SJSA1 (cell line): ENCODE data around the gene FAAP100. TPM values are rescaled to one million over a fixed set of nuclear protein-coding genes. Genes with fewer than 3 reads are reported as not detected.

Source experiments
- DNase-seq, 2 experiments: peaks; one replicate each; pipeline ENCODE4 v3.0.0-alpha.2; 2015 to 2020; ENCODE audit warnings: low spot score in 2 of 2, low read depth in 1 of 2
- H3K27ac ChIP-seq: fragments of 250-450 bp; sonication (Bioruptor Pico); 2 replicates; pipeline ENCODE4 v1.5.1; 2020; ENCODE audit warnings: mild to moderate bottlenecking, moderate library complexity
- H3K27me3 ChIP-seq: fragments of 250-450 bp; sonication (Bioruptor Pico); replicated peaks from 2 replicates; pipeline ENCODE4 v1.5.1; 2020; ENCODE audit warnings: mild to moderate bottlenecking, moderate library complexity
- H3K36me3 ChIP-seq: fragments of 250-450 bp; sonication (Bioruptor Pico); 2 replicates; pipeline ENCODE4 v1.5.1; 2020; ENCODE audit warnings: mild to moderate bottlenecking
- H3K4me1 ChIP-seq: fragments of 250-450 bp; sonication (Bioruptor Pico); replicated peaks from 2 replicates; pipeline ENCODE4 v1.6.1; 2021; ENCODE audit warnings: mild to moderate bottlenecking
- H3K4me3 ChIP-seq: fragments of 250-450 bp; sonication (Bioruptor Pico); 2 replicates; pipeline ENCODE4 v1.5.1; 2020; ENCODE audit warnings: mild to moderate bottlenecking
- H3K9me3 ChIP-seq: fragments of 250-450 bp; sonication (Bioruptor Pico); replicated peaks from 2 replicates; pipeline ENCODE4 v1.5.1; 2020; ENCODE audit warnings: mild to moderate bottlenecking
- total RNA-seq: library from RNA; depleted of rRNA; stranded (reverse); fragments of >200 nt; shearing (Covaris generic); gene quantifications from 2 replicates; pipeline ENCODE4 v1.2.3, GENCODE V29; 2014

The FAAP100 gene
- total RNA-seq, 1 experiment from 2014 or later = 28.1 TPM

GRCh38 chr17:81556175-81556691, 4.1 kb upstream of the FAAP100 start:
- peaks cover 58% of the 10 kb centered on the region for H3K4me1 ChIP-seq
- H3K4me3 ChIP-seq = no peak overlapping the region
- no peak overlapping the region for H3K27ac ChIP-seq
- H3K27me3 ChIP-seq = no peaks in the 10 kb centered on the region
- H3K9me3 ChIP-seq = peaks cover 10% of the 10 kb centered on the region; the same call in 1 of the 2 replicates
- no peak for DNase-seq
- peaks cover 69% of the 10 kb centered on the region for H3K36me3 ChIP-seq

GRCh38 chr17:81553616-81554181, 1.5 kb upstream of the FAAP100 start:
- Histone ChIP-seq H3K36me3 (peaks cover 66% of the 10 kb centered on the region), H3K27me3 (no peaks in the 10 kb centered on the region), H3K9me3 (peaks cover 10% of the 10 kb centered on the region; the same call in 1 of the 2 replicates), H3K4me3 (no peak overlapping the region), H3K4me1 (peaks cover 47% of the 10 kb centered on the region), H3K27ac (no peak overlapping the region)
- peak; percentile 69 to 80 for DNase-seq

GRCh38 chr17:81553018-81553615, 964 bp upstream of the FAAP100 start:
- Histone ChIP-seq H3K4me1 (peaks cover 47% of the 10 kb centered on the region), H3K36me3 (peaks cover 66% of the 10 kb centered on the region), H3K4me3 (peak overlapping the region; percentile 89), H3K9me3 (peaks cover 10% of the 10 kb centered on the region; the same call in 1 of the 2 replicates), H3K27ac (no peak overlapping the region), H3K27me3 (no peaks in the 10 kb centered on the region)
- DNase-seq = peak in 1 of 2 experiments; percentile 83

DNA sequence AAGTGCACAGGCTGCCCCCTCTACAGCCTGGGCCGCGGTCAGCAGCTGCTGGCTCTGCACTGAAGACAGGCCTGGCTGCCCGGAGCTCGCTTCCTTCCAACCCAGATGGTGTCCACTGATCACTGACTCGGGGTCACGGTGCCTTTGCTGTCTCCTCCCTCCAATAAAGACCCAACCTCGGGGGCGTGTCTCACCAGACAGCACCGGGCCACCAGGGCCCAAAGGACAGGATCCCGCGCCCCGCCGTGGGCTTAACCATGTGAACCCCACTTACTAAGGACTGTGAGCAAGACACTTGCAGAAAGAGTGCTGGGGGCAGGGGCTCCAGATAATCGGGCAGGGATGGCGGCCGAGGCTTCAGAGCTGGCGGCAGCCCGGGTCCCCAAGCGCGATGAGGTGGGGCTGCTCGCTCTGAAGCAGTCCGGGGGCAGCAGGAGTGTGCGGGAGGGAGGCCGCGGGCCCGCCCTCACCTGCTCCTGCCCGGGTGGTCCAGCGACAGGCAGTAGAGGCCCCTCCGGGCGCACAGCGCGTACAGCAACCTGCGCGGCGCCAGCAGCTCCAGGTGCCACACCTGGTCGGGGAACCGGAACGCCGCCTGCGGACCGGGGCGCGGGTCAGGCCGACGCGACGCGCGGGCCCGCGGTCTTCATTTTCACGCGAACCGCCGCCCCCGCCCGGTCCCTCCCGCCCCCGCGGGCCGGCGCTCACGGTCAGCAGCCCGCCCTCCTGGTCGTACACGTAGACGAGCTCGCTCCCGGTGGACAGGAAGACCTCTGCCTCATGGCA, 502 bp downstream of the FAAP100 start:
- Histone ChIP-seq H3K36me3 (peaks cover 66% of the 10 kb centered on the region), H3K4me3 (peak overlapping the region; percentile 89), H3K27ac (peak overlapping the region; percentile 16; the same call in 1 of the 2 replicates), H3K4me1 (peaks cover 39% of the 10 kb centered on the region), H3K9me3 (peaks cover 10% of the 10 kb centered on the region; the same call in 1 of the 2 replicates), H3K27me3 (no peaks in the 10 kb centered on the region)
- DNase-seq = no peak

DNA sequence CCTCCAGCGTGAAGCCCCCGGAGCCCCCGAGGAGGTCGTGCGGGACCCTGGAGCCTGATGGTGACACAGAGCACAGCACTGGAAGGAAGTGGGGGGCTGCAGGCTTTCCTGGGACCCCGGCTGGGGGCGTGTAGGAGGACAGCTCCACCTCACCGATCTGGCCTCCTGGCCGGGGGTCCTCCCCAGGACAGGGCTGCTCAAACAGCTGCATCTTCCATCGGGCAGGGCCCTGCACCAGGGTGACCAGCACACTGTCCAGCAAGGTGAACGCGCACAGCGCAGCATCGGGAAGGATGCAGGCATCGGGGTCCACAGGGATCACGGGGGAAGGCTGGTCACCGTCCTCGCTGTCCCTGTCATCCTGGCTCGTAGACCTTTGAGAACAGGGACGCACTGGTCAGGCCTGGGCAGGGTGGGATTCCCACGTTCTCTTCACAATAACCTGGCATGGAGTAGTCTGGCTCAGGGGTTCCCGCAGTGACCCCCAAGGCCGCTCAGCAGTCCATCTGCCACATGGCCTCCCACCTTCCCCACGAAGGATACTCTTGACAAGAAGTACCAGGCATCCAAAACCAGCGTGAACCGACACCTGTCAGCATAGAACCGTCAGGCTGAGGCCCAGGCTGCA, 1.2 kb downstream of the FAAP100 start:
- no peak for DNase-seq
- Histone ChIP-seq H3K36me3 (peaks cover 66% of the 10 kb centered on the region), H3K27me3 (no peaks in the 10 kb centered on the region), H3K4me1 (peaks cover 32% of the 10 kb centered on the region), H3K27ac (no peak overlapping the region), H3K4me3 (peak overlapping the region; percentile 89), H3K9me3 (peaks cover 10% of the 10 kb centered on the region; the same call in 1 of the 2 replicates)

DNA sequence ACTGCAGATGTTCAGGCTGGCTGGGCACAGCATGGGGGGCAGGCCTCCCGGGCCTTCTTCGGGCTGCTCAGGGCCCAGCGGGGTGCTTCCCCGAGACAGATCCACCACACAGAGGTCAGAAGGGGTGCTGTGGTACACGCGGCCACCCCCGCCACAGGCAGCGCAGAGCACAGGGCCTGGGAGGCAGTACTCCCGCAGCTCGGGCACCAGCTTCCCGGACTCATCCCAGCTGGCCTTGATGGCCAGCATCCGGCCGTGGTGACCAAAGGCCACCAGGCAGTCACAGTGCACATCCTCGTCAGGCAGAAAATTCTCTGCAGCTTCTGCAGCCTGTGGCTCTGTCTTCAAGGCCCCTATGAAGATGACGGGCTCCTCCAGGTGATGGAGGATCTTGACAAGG, 1.9 kb downstream of the FAAP100 start:
- Histone ChIP-seq H3K36me3 (peaks cover 68% of the 10 kb centered on the region), H3K9me3 (peaks cover 7% of the 10 kb centered on the region; the same call in 1 of the 2 replicates), H3K27me3 (no peaks in the 10 kb centered on the region), H3K4me3 (no peak overlapping the region), H3K27ac (no peak overlapping the region), H3K4me1 (peaks cover 27% of the 10 kb centered on the region)
- no peak for DNase-seq

DNA sequence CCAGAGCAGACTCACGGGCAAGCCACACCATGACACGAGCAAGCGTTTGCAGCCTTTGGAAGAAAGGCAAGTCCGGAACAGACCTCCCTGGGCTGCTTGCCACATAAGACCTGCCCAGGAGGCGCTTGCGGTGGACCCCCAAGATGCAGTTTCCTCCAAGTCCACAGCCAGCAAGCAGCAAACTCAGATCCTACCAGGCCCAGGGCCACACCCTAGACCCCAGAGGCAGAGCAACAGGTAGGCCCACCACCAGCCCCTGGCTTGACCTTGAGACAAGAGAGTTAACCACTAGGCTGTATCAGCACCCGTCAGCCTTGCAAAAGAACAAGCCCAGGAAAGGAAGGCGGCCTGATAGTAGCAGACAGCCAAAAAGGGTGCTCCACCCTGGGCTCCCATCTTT, 2.3 kb downstream of the FAAP100 start:
- Histone ChIP-seq H3K27me3 (no peaks in the 10 kb centered on the region), H3K4me3 (no peak overlapping the region), H3K4me1 (peaks cover 27% of the 10 kb centered on the region), H3K36me3 (peaks cover 73% of the 10 kb centered on the region), H3K9me3 (peaks cover 7% of the 10 kb centered on the region; the same call in 1 of the 2 replicates), H3K27ac (no peak overlapping the region)
- DNase-seq = no peak

- peaks cover 26% of the 10 kb centered on the region for H3K4me1 ChIP-seq
- no peaks in the 10 kb centered on the region for H3K27me3 ChIP-seq
- no peak for DNase-seq
- H3K27ac ChIP-seq = no peak overlapping the region
- no peak overlapping the region for H3K4me3 ChIP-seq
- peaks cover 80% of the 10 kb centered on the region for H3K36me3 ChIP-seq
- H3K9me3 ChIP-seq = peaks cover 7% of the 10 kb centered on the region; the same call in 1 of the 2 replicates
Measured at GRCh38 chr17:81549031-81549557, 3.1 kb downstream of the FAAP100 start.

DNA sequence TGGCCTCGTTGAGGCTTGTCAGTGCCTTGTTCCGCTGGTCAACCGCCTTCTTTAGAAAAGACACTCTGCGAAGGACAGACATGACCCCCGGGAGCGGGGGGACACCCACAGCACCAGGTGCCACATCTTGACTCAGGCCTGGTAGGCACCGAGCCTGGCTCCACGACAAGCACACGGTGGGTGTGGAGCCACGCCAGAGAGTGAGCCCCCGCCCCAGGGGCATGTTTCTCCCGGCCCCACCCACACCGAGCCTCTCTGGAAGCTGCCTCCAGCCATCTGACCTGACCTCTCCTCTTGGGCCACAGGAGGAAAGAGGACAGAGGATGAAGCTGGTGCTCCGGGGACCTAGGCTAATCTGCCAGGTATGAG, 4.6 kb downstream of the FAAP100 start:
- H3K27me3 ChIP-seq = no peaks in the 10 kb centered on the region
- H3K36me3 ChIP-seq = peaks cover 95% of the 10 kb centered on the region

DNA sequence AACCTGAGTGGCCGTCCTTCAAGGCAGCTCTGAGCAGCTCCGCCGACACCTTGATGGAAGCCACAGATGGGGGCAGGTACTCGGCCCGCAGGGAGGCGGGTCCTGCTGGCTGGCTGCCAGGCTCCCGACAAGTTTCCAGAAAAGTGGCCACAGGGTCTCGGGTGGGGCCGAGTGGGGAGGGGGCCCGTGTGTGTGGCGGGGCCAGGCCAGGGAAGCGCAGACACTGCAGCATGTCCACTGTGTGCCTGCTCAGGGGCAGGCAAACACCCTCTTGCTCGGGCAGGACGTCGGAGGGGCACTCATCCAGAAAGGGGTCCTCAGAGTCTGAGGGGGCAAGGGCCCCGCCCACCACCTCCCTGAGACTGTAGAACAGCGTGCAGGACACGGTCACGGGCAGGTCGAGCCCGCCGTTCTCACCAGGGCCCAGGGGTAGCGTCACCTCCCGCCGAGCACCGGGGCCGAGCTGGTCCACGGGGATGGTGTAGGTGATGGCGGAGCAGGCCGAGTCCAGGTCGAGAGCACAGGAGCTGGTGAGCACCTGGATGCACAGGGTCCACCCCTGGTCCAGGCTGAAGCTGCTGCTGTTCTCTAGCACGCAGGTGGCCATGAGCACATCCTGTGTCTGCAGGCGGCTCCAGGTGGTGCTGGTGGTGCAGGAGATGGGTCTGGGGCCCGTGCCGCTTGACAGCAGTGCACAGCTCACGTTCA, 5.1 kb downstream of the FAAP100 start:
- Histone ChIP-seq H3K9me3 (0 out of 2 replicates have a peak, but pooled peaks cover 3% of the 10 kb centered on the region), H3K4me1 (peaks cover 10% of the 10 kb centered on the region), H3K4me3 (no peak overlapping the region), H3K27ac (no peak overlapping the region), H3K36me3 (peaks cover 94% of the 10 kb centered on the region), H3K27me3 (no peaks in the 10 kb centered on the region)
- DNase-seq = no peak

More for the DNA sequence above, 4.6 kb downstream of the FAAP100 start:
- Histone ChIP-seq H3K4me1 (peaks cover 11% of the 10 kb centered on the region), H3K4me3 (no peak overlapping the region), H3K27ac (no peak overlapping the region), H3K9me3 (peaks cover 6% of the 10 kb centered on the region; the same call in 1 of the 2 replicates)
- DNase-seq = no peak

- H3K36me3 ChIP-seq = peaks cover 94% of the 10 kb centered on the region
- 0 out of 2 replicates have a peak, but pooled peaks cover 3% of the 10 kb centered on the region for H3K9me3 ChIP-seq
- no peaks in the 10 kb centered on the region for H3K4me1 ChIP-seq
- H3K4me3 ChIP-seq = no peak overlapping the region
- DNase-seq = no peak
- H3K27me3 ChIP-seq = no peaks in the 10 kb centered on the region
- no peak overlapping the region for H3K27ac ChIP-seq
Measured at GRCh38 chr17:81545160-81545949, 6.8 kb downstream of the FAAP100 start.

- Histone ChIP-seq H3K27ac (no peak overlapping the region), H3K4me1 (no peaks in the 10 kb centered on the region), H3K36me3 (peaks cover 94% of the 10 kb centered on the region), H3K27me3 (no peaks in the 10 kb centered on the region), H3K4me3 (no peak overlapping the region), H3K9me3 (0 out of 2 replicates have a peak, but pooled peaks cover 3% of the 10 kb centered on the region)
- DNase-seq = no peak
Measured at GRCh38 chr17:81544281-81544974, 7.7 kb downstream of the FAAP100 start.
